ENCODE data around the gene TREML4. TPM values are rescaled to one million over a fixed set of nuclear protein-coding genes. Genes with fewer than 3 reads are reported as not detected.
"Not testable (repeated sequence)": the region's sequence is repeated elsewhere in the genome, so short reads cannot be mapped to it uniquely, and the experiment has no call there.

TREML4 gene
- total and polyA plus RNA-seq, 3 donors from 2014 or later: not detected

DNA sequence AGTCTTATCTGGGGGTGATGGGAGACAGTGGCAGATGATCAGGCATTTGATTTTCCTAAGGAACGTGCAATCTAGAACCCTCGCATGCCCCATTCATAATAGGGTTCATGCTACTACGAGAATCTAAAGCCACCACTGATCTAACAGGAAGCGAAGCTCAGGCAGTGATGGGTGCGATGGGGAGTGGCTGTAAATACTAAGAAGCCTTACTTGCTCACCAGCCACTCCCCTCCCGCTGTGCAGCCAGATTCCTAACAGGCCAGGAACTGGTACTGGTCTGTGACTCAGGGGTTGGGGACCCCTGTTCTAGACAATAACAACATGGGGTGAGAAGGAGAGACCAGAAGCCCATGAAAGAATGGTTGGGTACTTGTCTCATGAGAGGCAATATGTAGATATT, 4.5 kb downstream of the TREML4 start:
- Histone ChIP-seq H3K4me1 (no peaks in the 10 kb centered on the region), H3K9me3 (no peaks in the 10 kb centered on the region), H3K27me3 (no peaks in the 10 kb centered on the region), H3K4me3 (no peak overlapping the region), H3K27ac (no peak overlapping the region), H3K36me3 (ENCODE audit: low read depth, missing control alignments) (no peaks in the 10 kb centered on the region)
- WGBS, 2 donors: 89% methylated on average over 6 of the region's 6 CpGs
- intact Hi-C loops (cut with DNase I; ENCODE audit: low total_unique reads): no loop called here
- TF ChIP-seq, protein P1, sequence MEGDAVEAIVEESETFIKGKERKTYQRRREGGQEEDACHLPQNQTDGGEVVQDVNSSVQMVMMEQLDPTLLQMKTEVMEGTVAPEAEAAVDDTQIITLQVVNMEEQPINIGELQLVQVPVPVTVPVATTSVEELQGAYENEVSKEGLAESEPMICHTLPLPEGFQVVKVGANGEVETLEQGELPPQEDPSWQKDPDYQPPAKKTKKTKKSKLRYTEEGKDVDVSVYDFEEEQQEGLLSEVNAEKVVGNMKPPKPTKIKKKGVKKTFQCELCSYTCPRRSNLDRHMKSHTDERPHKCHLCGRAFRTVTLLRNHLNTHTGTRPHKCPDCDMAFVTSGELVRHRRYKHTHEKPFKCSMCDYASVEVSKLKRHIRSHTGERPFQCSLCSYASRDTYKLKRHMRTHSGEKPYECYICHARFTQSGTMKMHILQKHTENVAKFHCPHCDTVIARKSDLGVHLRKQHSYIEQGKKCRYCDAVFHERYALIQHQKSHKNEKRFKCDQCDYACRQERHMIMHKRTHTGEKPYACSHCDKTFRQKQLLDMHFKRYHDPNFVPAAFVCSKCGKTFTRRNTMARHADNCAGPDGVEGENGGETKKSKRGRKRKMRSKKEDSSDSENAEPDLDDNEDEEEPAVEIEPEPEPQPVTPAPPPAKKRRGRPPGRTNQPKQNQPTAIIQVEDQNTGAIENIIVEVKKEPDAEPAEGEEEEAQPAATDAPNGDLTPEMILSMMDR (IDR thresholded peaks at IDR 0.05): no peak
- TF ChIP-seq POLR2A (IDR thresholded peaks at IDR 0.05): no peak
- no peak for DNase-seq

DNA sequence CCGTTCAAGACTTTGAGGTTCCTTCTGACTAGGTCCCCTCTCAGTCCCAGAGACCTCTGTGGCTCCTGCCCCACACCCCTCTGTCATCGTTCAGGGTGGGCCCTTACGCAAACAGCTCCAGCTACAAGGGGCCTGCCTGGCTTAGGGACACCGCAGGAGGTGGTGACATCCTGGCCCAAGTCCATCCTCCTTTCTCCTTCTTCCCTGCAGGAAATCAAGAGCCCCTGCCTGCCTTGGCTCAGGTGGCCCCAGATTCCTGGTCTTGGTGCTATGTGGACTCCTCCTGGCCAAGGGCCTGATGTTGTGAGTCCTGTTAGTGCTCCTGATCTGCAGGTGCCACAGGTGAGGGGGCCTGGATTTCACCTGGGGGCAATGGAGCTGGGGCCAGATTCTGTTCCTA, 8.1 kb downstream of the TREML4 start:
- intact Hi-C loops (cut with DNase I; ENCODE audit: low total_unique reads): no loop called here
- Histone ChIP-seq H3K9me3 (no peaks in the 10 kb centered on the region), H3K27ac (no peak overlapping the region), H3K4me1 (no peaks in the 10 kb centered on the region), H3K27me3 (no peaks in the 10 kb centered on the region), H3K4me3 (no peak overlapping the region), H3K36me3 (ENCODE audit: low read depth, missing control alignments) (no peaks in the 10 kb centered on the region)
- TF ChIP-seq, protein P1 (IDR thresholded peaks at IDR 0.05): no peak
- TF ChIP-seq POLR2A (IDR thresholded peaks at IDR 0.05): no peak
- WGBS, 2 donors: 96% methylated on average over 4 of the region's 4 CpGs
- no peak for DNase-seq

DNA sequence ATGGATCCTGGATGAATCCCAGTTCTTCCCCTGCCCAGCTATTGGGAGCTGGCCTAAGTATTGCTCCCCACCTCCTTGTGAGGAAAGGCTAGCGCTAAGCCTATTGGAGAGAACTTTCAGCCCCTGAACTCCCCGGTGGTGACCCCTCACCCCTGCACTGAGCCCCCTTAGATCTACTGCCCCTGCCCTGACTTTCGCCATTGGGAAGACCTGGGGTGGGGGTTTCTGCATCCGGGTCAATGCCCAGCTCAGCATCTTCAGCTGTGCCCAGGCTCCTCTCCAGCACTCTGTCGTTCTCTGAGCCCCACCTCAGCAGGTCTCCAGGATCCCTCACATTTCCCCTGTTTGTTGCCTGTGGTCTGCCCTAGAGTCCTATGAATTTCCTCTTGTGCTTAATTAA, 9.0 kb downstream of the TREML4 start:
- Histone ChIP-seq H3K4me1 (no peaks in the 10 kb centered on the region), H3K9me3 (no peaks in the 10 kb centered on the region), H3K27ac (no peak overlapping the region), H3K4me3 (no peak overlapping the region), H3K36me3 (ENCODE audit: low read depth, missing control alignments) (no peaks in the 10 kb centered on the region), H3K27me3 (no peaks in the 10 kb centered on the region)
- no peak for TF ChIP-seq POLR2A (IDR thresholded peaks at IDR 0.05)
- 56 to 75% methylated on average over 2 to 5 of the region's 5 CpGs for WGBS, 2 donors
- no peak for DNase-seq
- intact Hi-C loops (cut with DNase I; ENCODE audit: low total_unique reads): no loop called here

DNA sequence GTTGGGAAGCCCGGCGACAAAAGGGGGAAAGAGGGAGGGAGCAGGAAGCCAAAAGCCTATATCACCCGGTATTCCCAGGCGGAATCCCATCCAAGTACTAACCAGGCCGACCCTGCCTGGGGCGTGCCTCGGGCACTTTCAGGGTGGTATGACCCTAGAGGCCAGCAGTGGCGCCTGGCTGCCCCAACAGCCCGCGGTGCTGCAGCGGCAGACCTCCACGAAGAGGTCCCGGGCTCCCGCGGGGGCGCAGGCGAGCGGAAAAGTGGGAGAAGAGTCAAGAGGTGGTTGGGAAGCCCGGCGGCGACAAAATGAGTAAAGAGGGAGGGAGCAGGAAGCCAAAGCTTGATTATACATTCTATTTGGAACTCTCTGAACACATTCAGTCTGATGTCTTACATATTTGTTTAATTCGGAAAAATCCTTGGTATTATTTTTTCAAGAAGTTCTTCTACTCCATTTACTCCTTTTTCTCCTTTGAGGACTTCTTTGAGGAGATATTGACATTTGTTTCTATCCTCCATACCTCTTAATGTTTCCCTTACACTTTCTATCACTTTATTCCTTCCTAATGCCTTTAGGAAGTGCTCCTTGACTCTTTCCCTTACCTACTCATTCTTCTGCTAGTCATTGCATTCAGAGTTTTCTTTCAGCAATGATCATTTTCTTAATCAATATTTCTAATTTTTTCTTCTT, 11.5 kb downstream of the TREML4 start:
- WGBS, 2 donors: 8 to 12% methylated on average over 22 of the region's 22 CpGs
- no peak for DNase-seq
- Histone ChIP-seq H3K4me1 (no peaks in the 10 kb centered on the region), H3K27ac (no peak overlapping the region), H3K36me3 (ENCODE audit: low read depth, missing control alignments) (no peaks in the 10 kb centered on the region), H3K4me3 (peak overlapping the region in 1 of 2 donors; percentile 20), H3K27me3 (no peaks in the 10 kb centered on the region), H3K9me3 (no peaks in the 10 kb centered on the region)
- intact Hi-C loops (cut with DNase I; ENCODE audit: low total_unique reads): no loop called here
- no peak for TF ChIP-seq POLR2A (IDR thresholded peaks at IDR 0.05)

DNA sequence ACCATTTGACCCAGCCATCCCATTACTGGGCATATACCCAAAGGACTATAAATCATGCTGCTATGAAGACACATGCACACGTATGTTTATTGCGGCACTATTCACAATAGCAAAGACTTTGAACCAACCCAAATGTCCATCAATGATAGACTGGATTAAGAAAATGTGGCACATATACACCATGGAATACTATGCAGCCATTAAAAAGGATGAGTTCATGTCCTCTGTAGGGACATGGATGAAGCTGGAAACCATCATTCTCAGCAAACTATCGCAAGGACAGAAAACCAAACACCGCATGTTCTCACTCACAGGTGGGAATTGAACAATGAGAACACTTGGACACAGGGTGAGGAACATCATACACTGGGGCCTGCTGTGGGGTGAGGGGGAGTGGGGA, 18.4 kb downstream of the TREML4 start:
- WGBS, 2 donors: 92 to 96% methylated on average over 4 of the region's 4 CpGs
- H3K27me3 ChIP-seq; H3K4me3 ChIP-seq; H3K4me1 ChIP-seq; intact Hi-C loops (cut with DNase I; ENCODE audit: low total_unique reads); H3K27ac ChIP-seq; H3K9me3 ChIP-seq; DNase-seq; H3K36me3 ChIP-seq (ENCODE audit: low read depth, missing control alignments): not testable (repeated sequence)

DNA sequence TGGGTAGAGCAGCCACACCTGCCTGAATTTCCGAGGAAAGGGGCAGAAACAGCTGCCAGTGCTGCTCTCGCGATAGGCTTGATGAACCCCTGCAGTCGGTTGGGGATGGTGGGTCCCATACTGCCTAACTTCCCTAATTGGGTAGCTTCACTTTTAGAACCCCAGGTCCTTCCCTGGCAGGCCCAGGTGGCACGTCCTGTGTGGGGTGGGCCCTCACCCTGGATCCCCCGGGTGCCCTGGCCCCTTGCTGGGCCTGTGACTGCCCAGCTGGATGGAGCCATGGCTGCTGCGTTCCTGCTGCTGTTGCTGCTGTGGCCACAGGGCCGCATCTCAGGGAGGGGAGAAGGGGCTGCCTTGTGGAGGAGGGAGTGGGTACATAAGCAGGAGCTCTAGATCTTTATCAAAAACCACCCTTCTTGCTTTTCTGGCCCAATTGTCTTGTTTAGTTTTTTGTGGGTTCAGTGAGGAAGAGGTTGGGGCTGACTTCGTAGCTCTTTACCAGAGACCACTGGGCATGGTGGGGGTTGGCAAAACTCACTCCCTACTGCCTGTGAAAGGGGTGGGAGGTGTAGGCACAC, 19.2 kb downstream of the TREML4 start:
- no peak for DNase-seq
- Histone ChIP-seq H3K4me3 (no peak overlapping the region), H3K36me3 (ENCODE audit: low read depth, missing control alignments) (no peaks in the 10 kb centered on the region), H3K4me1 (no peaks in the 10 kb centered on the region), H3K27me3 (no peaks in the 10 kb centered on the region), H3K9me3 (no peaks in the 10 kb centered on the region), H3K27ac (no peak overlapping the region)
- no peak for TF ChIP-seq POLR2A (IDR thresholded peaks at IDR 0.05)
- TF ChIP-seq, protein P1 (IDR thresholded peaks at IDR 0.05): no peak
- intact Hi-C loops (cut with DNase I; ENCODE audit: low total_unique reads): no loop called here
- WGBS, 2 donors: 76 to 89% methylated on average over 3 to 9 of the region's 9 CpGs
